Thyroid gland (tissue), 4 donors: ENCODE results near the gene CD226. TPM values are rescaled to one million over a fixed set of nuclear protein-coding genes. Genes with fewer than 3 reads are reported as not detected.

Source experiments
- DNase-seq, 2 donors: peaks; one replicate each; pipeline ENCODE4 v3.0.0-alpha.2; 2019
- H3K27ac ChIP-seq, 3 donors: fragments of 200-600 bp; sonication (generic); 1 replicate in 2 of 3; 2 replicates in 1 of 3; pipeline ENCODE4 v1.5.1; 2016 to 2019; ENCODE audit warnings: mild to moderate bottlenecking in 1 of 3, moderate library complexity in 1 of 3
- H3K27me3 ChIP-seq: fragments of 200-600 bp; sonication (generic); one replicate; pipeline ENCODE4 v1.5.1; 2019
- H3K36me3 ChIP-seq, 2 donors: fragments of 200-600 bp; sonication (generic); one replicate each; pipeline ENCODE4 v1.5.1; 2016 to 2019
- H3K4me1 ChIP-seq, 2 donors: fragments of 200-600 bp; sonication (generic); one replicate each; pipeline ENCODE4 v1.5.1; 2017 to 2019
- H3K4me3 ChIP-seq, 3 donors: fragments of 200-600 bp; sonication (generic); replicated peaks in 1 of 3; 1 replicate in 2 of 3; 2 replicates in 1 of 3; pipeline ENCODE4 v1.5.1; 2016; ENCODE audit warnings: mild to moderate bottlenecking in 1 of 3
- H3K9me3 ChIP-seq: fragments of 200-600 bp; sonication (generic); one replicate; pipeline ENCODE4 v1.5.1; 2017
- CTCF ChIP-seq, 6 experiments: fragments of 200-600 bp in 3 of 6; fragments of 450-650 bp in 3 of 6; sonication (generic) in 3 of 6; IDR thresholded peaks; one replicate each; pipeline ENCODE4 v1.5.1; 2016 to 2019; ENCODE audit warnings: antibody characterized with exemption in 6 of 6, mild to moderate bottlenecking in 2 of 6, inconsistent platforms in 1 of 6, moderate library complexity in 1 of 6
- POLR2A ChIP-seq, 2 donors: fragments of 450-650 bp; IDR thresholded peaks; one replicate each; pipeline ENCODE4 v1.6.1; 2017; ENCODE audit warnings: antibody characterized with exemption in 2 of 2, mild to moderate bottlenecking in 2 of 2, moderate library complexity in 1 of 2
- WGBS, 2 donors: methylation state at CpG; one replicate each; pipeline ENCODE4 v1.1.5; 2017; 5-methylcytosine and 5-hydroxymethylcytosine counted together
- intact Hi-C: fragments of 100-400 bp; cut with DNase I; formaldehyde crosslinking; loops from one replicate; pipeline ENCODE4 v1.15.1; 2023
- total RNA-seq, 4 donors: library from RNA; depleted of rRNA; stranded (reverse); fragments of >200 nt; gene quantifications; one replicate each; pipeline ENCODE4 v1.2.3, GENCODE V29; 2016

CD226 gene
- 1 to 10 TPM in 3 of 4 donors, under 1 TPM in 1; 0.98 to 5.6 (median 2.5) TPM for total RNA-seq

DNA sequence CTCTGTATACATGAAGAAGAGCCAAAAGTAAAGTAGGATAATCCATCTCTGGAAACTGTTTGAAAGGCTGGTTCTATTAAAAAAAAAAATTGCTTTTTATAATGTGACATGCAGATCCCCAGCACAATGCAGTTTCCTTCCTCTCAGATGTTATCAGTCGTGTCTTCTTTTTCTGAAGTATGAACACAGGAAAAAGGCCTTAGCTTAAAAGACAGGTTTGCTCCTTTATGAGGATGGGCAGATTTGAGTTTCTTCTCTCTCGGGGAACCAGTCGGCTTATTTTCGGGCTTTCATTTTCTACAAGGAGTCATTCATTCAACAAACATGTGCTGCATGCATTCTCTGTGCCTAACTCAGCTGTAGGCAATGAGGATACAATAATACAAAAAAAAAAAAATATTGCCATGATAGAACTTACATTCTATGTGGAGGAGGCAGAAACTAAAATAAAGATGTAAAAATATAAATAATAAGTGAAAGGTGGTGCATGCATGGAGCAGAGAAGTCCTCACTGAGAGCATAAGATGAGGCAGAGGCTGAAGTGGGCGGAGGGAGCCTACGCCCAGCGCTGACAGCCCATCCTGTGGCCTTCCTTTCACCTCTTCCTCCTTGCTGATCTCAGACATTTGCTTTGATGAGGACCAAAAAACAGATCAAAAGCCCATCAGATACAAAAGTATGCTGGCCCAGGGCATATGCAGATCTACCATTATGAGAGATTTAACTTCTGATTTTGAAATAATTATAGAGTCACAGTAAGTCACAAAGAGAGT, at the start of gene CD226:
Gene CD226, minus strand, starts transcription at position 513 of the 773 bp plus-strand sequence. Its CDS starts 467 bp downstream, at position 46.
- Histone ChIP-seq H3K27ac (no peak within 1 kb of the TSS), H3K9me3 (no peaks in the 10 kb centered on the region), H3K27me3 (no peaks in the 10 kb centered on the region), H3K4me3 (no peak within 1 kb of the TSS), H3K36me3 (no peaks in the 10 kb centered on the region), H3K4me1 (no peaks in the 10 kb centered on the region)
- WGBS, 2 donors: 80 to 81% methylated on average over 7 of the region's 7 CpGs
- no peak for DNase-seq
- intact Hi-C loops: no loop called here
- TF ChIP-seq CTCF (IDR thresholded peaks at IDR 0.05) (no peak), POLR2A (IDR thresholded peaks at IDR 0.05) (no peak)

DNA sequence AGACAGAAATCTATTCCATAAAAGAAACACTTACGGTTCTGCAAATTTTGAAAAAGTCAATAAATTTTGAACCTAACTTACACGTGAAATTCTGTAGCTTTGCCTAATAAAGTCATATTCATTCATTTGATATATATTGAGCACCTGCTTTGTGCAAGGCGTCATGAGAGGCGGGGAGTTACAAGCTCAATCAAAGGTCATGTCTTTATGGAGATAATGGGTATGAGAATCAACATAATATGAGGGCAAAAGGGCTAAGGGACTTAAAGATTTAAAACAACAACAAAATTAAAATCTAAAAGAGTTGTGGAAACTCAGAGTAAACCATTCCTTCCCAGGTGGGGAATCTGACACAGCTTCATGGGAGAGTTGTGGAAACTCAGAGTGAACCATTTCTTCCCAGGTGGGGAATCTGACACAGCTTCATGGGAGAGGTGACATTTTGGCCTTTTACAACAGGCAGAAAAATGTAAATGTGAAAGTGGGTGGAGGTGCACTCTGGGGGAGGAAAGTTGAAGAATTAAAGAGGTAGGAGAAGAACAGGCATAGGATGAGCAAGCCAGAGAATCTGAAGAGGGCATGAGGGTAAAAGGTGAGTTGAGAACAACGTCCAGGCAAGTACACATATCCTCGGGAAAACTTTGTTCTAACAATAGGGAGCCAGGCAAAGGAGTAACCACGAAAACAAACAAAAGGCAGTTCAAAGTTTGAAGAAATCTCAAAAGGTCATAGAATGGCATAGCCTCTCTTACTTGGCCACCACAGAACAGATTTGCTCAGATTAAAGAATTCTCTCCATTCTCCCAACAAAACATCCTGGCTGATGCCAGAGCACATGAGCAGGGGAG, 49.5 kb upstream of the CD226 start:
- intact Hi-C loops: no loop called here
- H3K9me3 ChIP-seq: no peaks in the 10 kb centered on the region
- no peaks in the 10 kb centered on the region for H3K36me3 ChIP-seq
- peak overlapping the region in 2 of 3 donors; percentile 2 to 67 for H3K27ac ChIP-seq
- DNase-seq: no peak
- H3K4me1 ChIP-seq: peaks cover 18 to 30% of the 10 kb centered on the region in 2 donors
- no peaks in the 10 kb centered on the region for H3K27me3 ChIP-seq
- TF ChIP-seq POLR2A (IDR thresholded peaks at IDR 0.05): no peak
- TF ChIP-seq CTCF (IDR thresholded peaks at IDR 0.05): no peak
- H3K4me3 ChIP-seq: no peak overlapping the region
- WGBS, 2 donors: 45 to 59% methylated on average over 7 of the region's 7 CpGs

- Histone ChIP-seq H3K27ac (peak overlapping the region in 2 of 3 donors; percentile 25 to 32), H3K4me1 (peaks cover 18 to 30% of the 10 kb centered on the region in 2 donors), H3K36me3 (no peaks in the 10 kb centered on the region), H3K27me3 (no peaks in the 10 kb centered on the region), H3K4me3 (no peak overlapping the region), H3K9me3 (no peaks in the 10 kb centered on the region)
- 37 to 55% methylated on average over 2 of the region's 2 CpGs for WGBS, 2 donors
- DNase-seq: peak in 1 of 2 donors; percentile 20
- no peak for TF ChIP-seq POLR2A (IDR thresholded peaks at IDR 0.05)
- TF ChIP-seq CTCF (IDR thresholded peaks at IDR 0.05): no peak
- intact Hi-C loops: no loop called here
Measured at GRCh38 chr18:69996417-69996816, 48.7 kb upstream of the CD226 start.

- no peaks in the 10 kb centered on the region for H3K9me3 ChIP-seq
- peak overlapping the region in 2 of 3 donors; percentile 25 to 32 for H3K27ac ChIP-seq
- no peaks in the 10 kb centered on the region for H3K27me3 ChIP-seq
- H3K4me1 ChIP-seq: peaks cover 18 to 30% of the 10 kb centered on the region in 2 donors
- WGBS, 2 donors: 74 to 83% methylated on average over 3 of the region's 3 CpGs
- no peak overlapping the region for H3K4me3 ChIP-seq
- intact Hi-C loops: no loop called here
- no peak for DNase-seq
- TF ChIP-seq POLR2A (IDR thresholded peaks at IDR 0.05) (no peak), CTCF (IDR thresholded peaks at IDR 0.05) (no peak)
- H3K36me3 ChIP-seq: no peaks in the 10 kb centered on the region
Measured at GRCh38 chr18:69995774-69996173, 48.1 kb upstream of the CD226 start.
